Measurements from ENCODE around the gene YKT6. TPM values are rescaled to one million over a fixed set of nuclear protein-coding genes. Genes with fewer than 3 reads are reported as not detected.

YKT6 gene
- total and polyA plus RNA-seq, 11 donors = 28.5 to 133 (median 46.6) TPM

DNA sequence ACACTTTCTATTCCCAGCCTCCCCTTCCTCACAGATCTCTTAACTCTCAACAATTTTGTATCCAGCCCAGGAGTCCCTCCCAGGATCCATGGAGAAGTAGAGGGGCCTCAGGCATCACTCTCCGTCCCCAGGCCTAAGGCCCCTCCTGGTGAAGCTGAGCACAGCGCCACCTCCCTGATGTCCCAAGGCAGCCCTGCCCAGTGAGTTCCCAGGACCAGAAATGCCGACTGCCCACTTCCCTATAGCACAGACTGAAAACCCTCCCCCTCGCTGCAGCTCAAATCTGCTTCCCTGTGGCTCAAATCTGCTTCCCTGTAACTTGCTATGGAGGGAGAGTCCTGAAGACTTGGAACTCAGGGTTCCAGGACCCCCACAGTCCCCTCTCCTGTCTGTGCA is 35.6 kb downstream of the YKT6 start:
- no peak for TF ChIP-seq POLR2A (IDR thresholded peaks at IDR 0.05)
- TF ChIP-seq, protein P1, sequence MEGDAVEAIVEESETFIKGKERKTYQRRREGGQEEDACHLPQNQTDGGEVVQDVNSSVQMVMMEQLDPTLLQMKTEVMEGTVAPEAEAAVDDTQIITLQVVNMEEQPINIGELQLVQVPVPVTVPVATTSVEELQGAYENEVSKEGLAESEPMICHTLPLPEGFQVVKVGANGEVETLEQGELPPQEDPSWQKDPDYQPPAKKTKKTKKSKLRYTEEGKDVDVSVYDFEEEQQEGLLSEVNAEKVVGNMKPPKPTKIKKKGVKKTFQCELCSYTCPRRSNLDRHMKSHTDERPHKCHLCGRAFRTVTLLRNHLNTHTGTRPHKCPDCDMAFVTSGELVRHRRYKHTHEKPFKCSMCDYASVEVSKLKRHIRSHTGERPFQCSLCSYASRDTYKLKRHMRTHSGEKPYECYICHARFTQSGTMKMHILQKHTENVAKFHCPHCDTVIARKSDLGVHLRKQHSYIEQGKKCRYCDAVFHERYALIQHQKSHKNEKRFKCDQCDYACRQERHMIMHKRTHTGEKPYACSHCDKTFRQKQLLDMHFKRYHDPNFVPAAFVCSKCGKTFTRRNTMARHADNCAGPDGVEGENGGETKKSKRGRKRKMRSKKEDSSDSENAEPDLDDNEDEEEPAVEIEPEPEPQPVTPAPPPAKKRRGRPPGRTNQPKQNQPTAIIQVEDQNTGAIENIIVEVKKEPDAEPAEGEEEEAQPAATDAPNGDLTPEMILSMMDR (IDR thresholded peaks at IDR 0.05) = no peak
- 61 to 84% (median 76%) methylated on average over 4 of the region's 4 CpGs for WGBS, 4 donors
- no peaks in the 10 kb centered on the region for H3K27me3 ChIP-seq
- H3K4me3 ChIP-seq = no peak overlapping the region
- peaks cover 0 to 9% (median 0%) of the 10 kb centered on the region in 12 donors for H3K4me1 ChIP-seq
- H3K9me3 ChIP-seq = no peaks in the 10 kb centered on the region
- ATAC-seq = no peak
- no peak overlapping the region for H3K27ac ChIP-seq
- no peak for DNase-seq
- H3K36me3 ChIP-seq = peaks cover 0 to 7% (median 0%) of the 10 kb centered on the region in 9 donors
- intact Hi-C loops (cut with DNase I) = loop anchor here in 1 of 10 donors (10.0 kb wide), 1 partner anchor 328 kb away; no protein-coding TSS in a partner anchor

DNA sequence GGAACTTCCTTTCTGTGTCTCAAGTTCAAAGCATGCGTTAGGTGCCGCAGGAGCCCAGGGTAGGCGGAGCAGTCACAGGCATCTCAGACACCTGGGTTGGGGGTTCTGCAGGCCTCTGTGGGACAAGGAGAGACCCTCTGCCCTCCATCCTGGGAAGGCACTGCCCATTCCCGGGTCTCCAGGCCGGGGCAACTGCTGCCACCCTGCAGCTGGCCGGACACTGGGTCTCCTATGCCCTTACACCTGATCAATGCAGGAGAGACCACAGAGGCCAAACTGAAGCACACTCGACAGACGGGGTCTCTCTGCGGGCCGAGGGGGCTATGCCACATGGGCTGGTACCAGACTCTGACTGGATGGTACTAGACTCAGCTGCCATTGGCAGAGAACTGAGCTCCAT is 36.9 kb downstream of the YKT6 start:
- Histone ChIP-seq H3K4me3 (no peak overlapping the region), H3K27me3 (no peaks in the 10 kb centered on the region), H3K4me1 (peaks cover 0 to 9% (median 0%) of the 10 kb centered on the region in 12 donors), H3K9me3 (no peaks in the 10 kb centered on the region), H3K27ac (no peak overlapping the region), H3K36me3 (peaks cover 0 to 7% (median 0%) of the 10 kb centered on the region in 9 donors)
- WGBS, 4 donors = 90 to 96% (median 92%) methylated on average over 8 to 10 of the region's 10 CpGs
- intact Hi-C loops (cut with DNase I) = loop anchor here in 1 of 10 donors (10.0 kb wide), 1 partner anchor 327 kb away; no protein-coding TSS in a partner anchor
- DNase-seq (no peak), ATAC-seq (no peak)
- TF ChIP-seq, protein P1 (IDR thresholded peaks at IDR 0.05) = no peak
- no peak for TF ChIP-seq POLR2A (IDR thresholded peaks at IDR 0.05)

DNA sequence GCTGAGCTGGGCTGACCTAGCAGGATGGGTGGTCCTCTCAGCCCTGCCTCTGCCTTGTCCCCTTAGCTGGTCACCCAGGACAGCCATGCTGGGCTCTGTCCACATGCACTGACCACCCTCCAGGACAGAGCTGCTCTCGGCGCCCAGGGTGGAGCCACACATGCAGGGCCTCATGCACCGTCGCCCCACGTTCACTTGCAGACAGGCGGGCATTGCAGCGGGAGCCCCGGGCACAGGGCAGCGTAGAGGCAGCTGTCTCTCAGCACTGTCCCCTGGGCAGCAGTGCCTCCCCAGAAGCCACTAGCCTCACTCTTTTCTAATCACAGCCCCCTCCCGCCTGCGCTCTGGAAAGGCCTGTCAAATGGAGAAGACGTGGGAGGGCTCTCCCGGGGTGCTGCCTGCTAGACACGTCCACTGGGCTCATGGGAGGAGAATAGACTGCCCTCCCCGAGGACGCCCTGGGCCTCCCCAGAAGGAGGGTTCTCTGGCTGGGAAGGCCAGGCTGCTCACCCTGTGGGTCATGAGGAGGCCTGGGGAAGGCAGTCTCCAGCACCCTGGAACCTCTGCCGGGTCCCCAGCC is 37.4 kb downstream of the YKT6 start:
- Histone ChIP-seq H3K9me3 (no peaks in the 10 kb centered on the region), H3K36me3 (peaks cover 0 to 7% (median 0%) of the 10 kb centered on the region in 9 donors), H3K4me1 (peaks cover 0 to 9% (median 0%) of the 10 kb centered on the region in 12 donors), H3K27me3 (no peaks in the 10 kb centered on the region), H3K4me3 (no peak overlapping the region), H3K27ac (no peak overlapping the region)
- TF ChIP-seq, protein P1 (IDR thresholded peaks at IDR 0.05) = no peak
- TF ChIP-seq POLR2A (IDR thresholded peaks at IDR 0.05) = no peak
- WGBS, 4 donors = 74 to 88% (median 80%) methylated on average over 15 to 17 of the region's 17 CpGs
- ATAC-seq (no peak), DNase-seq (no peak)
- intact Hi-C loops (cut with DNase I) = loop anchor here in 1 of 10 donors (10.0 kb wide), 1 partner anchor 327 kb away; no protein-coding TSS in a partner anchor

DNA sequence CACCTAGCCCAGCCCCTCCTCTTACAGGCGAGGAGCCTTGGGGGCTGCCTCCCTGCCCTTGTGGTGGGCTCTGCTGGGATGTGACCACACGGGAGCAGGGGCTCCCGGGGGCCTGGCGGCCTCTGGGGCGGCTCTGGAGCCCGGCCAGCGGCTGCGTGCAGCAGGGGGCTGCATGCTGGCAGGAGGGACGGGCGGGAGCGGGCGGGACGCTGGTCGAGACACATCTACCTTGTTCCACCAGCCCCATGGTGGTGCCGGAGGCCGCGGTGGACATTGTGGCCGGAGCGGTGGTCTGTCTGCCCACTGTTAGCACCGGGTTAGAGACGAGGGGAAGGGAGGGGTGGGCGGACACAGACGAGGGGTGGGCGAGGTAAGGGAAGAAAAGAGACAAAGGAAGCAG is 38.6 kb downstream of the YKT6 start:
- intact Hi-C loops (cut with DNase I) = loop anchor here in 1 of 10 donors (10.0 kb wide), 1 partner anchor 325 kb away; no protein-coding TSS in a partner anchor
- 77 to 83% (median 82%) methylated on average over 23 to 24 of the region's 24 CpGs for WGBS, 4 donors

More for the DNA sequence above, 38.6 kb downstream of the YKT6 start:
- no peak overlapping the region for H3K4me3 ChIP-seq
- TF ChIP-seq, protein P1 (IDR thresholded peaks at IDR 0.05) = no peak
- TF ChIP-seq POLR2A (IDR thresholded peaks at IDR 0.05) = no peak
- H3K9me3 ChIP-seq = no peaks in the 10 kb centered on the region
- peaks cover 0 to 14% (median 0%) of the 10 kb centered on the region in 12 donors for H3K4me1 ChIP-seq
- no peak for ATAC-seq
- no peak overlapping the region for H3K27ac ChIP-seq
- no peak for DNase-seq
- H3K27me3 ChIP-seq = no peaks in the 10 kb centered on the region
- H3K36me3 ChIP-seq = peaks cover 0 to 7% (median 0%) of the 10 kb centered on the region in 9 donors
